ENCODE data around the gene ARPC5. TPM values are rescaled to one million over a fixed set of nuclear protein-coding genes. Genes with fewer than 3 reads are reported as not detected.

ARPC5 gene
- total and polyA plus RNA-seq, 10 of the 15 experiments (the other 5 are each of a cell fraction or from before 2014, with no cell fraction given) = 238 to 784 (median 309) TPM

- TF ChIP-seq E2F8 (IDR thresholded peaks at IDR 0.05; ENCODE audit: low read depth, partially characterized antibody) (no peak), KLF5 (IDR thresholded peaks at IDR 0.05; ENCODE audit: partially characterized antibody) (no peak), SRF (IDR thresholded peaks at IDR 0.05; ENCODE audit: low read depth in 2 of 2, low read length in 2 of 2) (no peak), GATAD2B (conservative IDR thresholded peaks at IDR 0.05; ENCODE audit: low read depth) (no peak), IRF3 (IDR thresholded peaks at IDR 0.05) (no peak), GABPA (IDR thresholded peaks at IDR 0.05; ENCODE audit: low read depth) (no peak), TCF3 (IDR thresholded peaks at IDR 0.05; ENCODE audit: borderline replicate concordance, insufficient read depth, low read depth, low read length) (no peak), RUNX3 (IDR thresholded peaks at IDR 0.05; ENCODE audit: low read length) (no peak), EED (IDR thresholded peaks at IDR 0.05; ENCODE audit: low read depth) (no peak), PML (IDR thresholded peaks at IDR 0.05; ENCODE audit: low read length) (no peak)
Measured at GRCh38 chr1:183675381-183675780, 39.8 kb upstream of the ARPC5 start (continued).

Data from GM12878 (cell line).